ENCODE results near the gene ADAM23.

- TF ChIP-seq, protein P1, sequence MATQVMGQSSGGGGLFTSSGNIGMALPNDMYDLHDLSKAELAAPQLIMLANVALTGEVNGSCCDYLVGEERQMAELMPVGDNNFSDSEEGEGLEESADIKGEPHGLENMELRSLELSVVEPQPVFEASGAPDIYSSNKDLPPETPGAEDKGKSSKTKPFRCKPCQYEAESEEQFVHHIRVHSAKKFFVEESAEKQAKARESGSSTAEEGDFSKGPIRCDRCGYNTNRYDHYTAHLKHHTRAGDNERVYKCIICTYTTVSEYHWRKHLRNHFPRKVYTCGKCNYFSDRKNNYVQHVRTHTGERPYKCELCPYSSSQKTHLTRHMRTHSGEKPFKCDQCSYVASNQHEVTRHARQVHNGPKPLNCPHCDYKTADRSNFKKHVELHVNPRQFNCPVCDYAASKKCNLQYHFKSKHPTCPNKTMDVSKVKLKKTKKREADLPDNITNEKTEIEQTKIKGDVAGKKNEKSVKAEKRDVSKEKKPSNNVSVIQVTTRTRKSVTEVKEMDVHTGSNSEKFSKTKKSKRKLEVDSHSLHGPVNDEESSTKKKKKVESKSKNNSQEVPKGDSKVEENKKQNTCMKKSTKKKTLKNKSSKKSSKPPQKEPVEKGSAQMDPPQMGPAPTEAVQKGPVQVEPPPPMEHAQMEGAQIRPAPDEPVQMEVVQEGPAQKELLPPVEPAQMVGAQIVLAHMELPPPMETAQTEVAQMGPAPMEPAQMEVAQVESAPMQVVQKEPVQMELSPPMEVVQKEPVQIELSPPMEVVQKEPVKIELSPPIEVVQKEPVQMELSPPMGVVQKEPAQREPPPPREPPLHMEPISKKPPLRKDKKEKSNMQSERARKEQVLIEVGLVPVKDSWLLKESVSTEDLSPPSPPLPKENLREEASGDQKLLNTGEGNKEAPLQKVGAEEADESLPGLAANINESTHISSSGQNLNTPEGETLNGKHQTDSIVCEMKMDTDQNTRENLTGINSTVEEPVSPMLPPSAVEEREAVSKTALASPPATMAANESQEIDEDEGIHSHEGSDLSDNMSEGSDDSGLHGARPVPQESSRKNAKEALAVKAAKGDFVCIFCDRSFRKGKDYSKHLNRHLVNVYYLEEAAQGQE (IDR thresholded peaks at IDR 0.05; ENCODE audit: unreplicated experiment) = no peak
- TF ChIP-seq, protein P2, sequence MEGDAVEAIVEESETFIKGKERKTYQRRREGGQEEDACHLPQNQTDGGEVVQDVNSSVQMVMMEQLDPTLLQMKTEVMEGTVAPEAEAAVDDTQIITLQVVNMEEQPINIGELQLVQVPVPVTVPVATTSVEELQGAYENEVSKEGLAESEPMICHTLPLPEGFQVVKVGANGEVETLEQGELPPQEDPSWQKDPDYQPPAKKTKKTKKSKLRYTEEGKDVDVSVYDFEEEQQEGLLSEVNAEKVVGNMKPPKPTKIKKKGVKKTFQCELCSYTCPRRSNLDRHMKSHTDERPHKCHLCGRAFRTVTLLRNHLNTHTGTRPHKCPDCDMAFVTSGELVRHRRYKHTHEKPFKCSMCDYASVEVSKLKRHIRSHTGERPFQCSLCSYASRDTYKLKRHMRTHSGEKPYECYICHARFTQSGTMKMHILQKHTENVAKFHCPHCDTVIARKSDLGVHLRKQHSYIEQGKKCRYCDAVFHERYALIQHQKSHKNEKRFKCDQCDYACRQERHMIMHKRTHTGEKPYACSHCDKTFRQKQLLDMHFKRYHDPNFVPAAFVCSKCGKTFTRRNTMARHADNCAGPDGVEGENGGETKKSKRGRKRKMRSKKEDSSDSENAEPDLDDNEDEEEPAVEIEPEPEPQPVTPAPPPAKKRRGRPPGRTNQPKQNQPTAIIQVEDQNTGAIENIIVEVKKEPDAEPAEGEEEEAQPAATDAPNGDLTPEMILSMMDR (conservative IDR thresholded peaks at IDR 0.05; ENCODE audit: low read depth in 2 of 2) = no peak
- TF ChIP-seq EZH2 (IDR thresholded peaks at IDR 0.05; ENCODE audit: low read depth, unreplicated experiment) (no peak), POLR2AphosphoS5 (IDR thresholded peaks at IDR 0.05; ENCODE audit: low read depth) (no peak), CREB1 (CRISPR knock-in tag; IDR thresholded peaks at IDR 0.05; ENCODE audit: low read depth) (no peak)
These were observed 19.2 kb upstream of the ADAM23 start for GRCh38 chr2:206424134-206424533.

Data from GM23338 (cell line).